NCI-H128 (cell line): Measurements from ENCODE around the gene PLEKHA6.

Source experiments
- DNase-seq: peaks from one replicate; lab custom pipeline; 2025; ENCODE audit not compliant: unreplicated experiment; lab: John Stamatoyannopoulos, UW

Gene PLEKHA6

DNA sequence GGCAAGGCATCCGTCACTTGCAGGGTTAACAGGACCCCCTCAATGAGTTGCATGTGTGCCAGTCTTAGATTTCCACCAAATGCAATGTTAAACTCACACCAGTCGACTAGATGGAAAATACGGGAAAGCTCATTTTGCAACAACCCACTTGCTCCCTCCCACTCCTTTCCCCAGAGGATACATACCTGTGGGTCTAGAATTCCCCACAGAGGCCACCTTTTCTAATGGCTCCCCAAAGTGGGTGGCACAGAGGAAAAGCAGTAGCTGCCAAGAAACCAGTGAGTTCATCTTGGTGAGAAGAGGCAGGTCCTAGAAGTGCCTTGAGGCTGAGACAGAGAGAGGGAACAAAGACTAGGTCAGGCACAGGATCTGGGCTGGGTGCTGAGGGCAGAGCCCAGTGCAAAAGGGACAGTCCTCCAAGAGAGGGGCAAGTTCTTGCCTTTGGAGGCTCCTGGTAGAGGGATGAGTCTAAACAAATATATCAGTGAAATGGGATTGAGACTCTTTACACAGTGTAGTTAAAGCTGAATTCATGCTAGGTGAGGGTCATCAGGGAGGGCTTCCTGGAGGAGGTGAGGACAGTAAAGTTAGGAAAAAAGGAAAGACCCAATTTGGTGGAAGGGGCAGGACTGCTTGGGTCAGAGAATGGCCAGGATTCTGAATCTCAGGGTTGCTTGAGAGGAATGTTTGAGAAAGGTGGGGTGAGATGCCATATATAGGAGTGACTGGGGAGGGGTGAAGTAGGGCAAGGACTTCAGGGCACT is 167.0 kb downstream of the PLEKHA6 start:
- no peak for DNase-seq

DNA sequence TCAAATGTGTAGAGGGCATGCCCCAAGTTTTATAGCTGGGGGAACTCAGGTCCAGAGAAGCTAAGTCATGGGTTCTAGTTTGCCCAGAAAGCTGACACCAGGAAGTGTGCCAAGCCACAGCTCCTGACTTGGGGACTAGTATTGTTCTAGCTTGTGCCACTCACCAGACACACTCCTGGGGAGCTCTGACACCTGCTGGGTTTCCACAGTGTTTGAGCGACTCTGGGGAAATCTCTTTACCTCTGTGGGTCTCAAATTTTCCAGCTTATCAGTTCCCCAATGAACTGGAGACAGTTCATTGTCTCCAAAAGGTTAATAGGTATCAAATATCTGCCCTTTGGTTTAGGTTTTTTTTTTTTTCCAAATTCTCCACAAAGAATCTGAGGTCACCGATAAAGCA is 167.7 kb downstream of the PLEKHA6 start:
- DNase-seq = no peak

DNA sequence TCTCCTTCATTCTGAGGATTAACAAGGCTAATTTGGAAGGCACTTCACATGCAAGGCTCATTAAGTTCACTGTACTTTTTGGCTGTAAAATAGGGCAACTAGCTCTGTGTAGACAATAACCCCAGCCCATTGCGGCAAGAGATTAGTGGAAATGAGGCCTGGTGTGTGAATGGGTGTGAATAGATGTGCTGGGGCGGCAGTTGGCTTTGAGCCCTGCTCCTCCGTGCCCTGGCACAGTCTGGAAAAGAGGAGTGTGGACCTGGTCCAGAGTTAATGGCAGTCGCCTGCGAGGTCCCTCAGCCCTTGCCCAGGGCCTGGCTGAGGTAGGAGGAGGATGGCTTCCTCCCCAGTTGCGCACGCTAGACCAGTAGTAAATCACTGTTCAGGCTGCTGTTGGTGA is 168.3 kb downstream of the PLEKHA6 start:
- no peak for DNase-seq

DNA sequence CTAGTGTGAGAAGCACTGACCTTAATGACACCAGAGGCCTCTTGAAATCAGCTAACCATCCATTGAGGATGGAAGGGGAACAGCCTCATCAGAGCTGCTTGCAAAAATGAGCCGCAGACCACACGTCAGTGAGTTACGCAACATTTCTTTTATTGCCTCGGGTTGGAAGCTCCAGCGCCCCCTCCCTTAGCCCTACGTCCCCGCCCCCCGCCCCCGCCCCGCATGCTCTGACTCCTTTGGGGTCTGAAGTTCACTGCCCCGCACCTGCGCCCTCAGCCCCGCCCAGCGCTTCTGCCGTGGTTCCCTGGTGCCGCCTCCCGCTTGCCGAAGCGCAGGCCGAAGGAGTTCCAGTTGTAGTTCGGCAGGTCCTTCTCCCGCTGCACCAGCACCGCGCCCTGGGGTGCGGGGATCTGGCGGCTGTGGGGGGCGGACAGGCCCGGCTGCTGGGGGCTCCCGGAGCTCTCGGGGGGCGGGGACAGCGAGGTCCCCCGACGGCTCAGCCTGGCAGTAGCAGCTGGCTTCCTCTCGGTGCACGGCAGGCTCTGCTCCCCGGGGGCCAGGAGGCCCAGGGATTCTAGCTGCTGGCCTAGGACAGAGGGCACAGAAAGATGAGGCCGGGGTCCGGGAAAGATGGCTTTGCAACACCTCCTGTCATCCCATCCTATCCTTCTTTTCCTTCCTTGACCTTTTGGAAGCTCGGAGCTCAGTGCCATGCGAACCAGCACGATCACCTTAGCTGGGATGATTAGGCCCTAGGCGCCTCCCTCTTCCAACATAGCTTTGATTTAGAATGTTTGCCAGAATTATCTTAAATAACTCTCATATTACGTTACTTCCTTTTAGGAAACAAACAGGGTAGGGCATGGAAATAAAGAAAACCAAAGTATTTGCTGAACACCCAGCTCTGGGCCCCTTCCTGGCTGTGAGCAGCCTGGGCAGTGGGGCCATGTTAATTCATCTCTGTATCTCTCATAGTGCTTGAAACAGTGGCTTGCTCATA is 169.2 kb downstream of the PLEKHA6 start:
- DNase-seq = no peak

DNA sequence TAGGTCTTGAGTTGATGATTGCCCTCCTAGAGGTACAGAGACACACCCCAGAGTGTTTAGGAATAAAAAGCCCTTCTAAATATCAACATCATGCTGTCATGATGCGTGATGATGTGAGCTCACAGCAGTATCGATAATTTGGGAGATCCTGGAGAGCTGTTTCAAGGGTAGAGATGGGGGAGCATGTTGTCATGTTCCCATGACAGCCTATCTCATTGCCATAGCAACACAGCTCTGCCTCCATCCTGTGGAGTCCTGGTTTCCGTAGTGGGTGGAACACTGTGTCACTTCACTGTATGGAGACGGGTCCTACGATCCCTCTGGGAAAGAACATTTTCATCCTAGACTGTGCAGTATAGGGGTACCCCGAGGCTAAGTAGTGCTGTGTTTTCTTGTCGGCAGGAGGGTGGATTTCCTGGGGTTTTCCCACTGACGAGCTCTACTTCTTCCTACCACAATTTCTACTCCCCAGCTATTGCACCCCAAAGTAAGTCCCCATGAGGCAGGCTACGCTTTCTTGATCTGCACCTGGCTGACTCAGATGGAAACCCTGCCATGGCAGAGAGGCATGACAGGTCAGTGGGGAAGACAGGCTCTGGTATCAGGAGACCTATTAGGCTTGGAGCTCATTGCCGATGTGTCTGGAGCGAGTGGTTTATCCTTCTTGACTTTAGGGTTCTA is 170.6 kb downstream of the PLEKHA6 start:
- DNase-seq = no peak

DNA sequence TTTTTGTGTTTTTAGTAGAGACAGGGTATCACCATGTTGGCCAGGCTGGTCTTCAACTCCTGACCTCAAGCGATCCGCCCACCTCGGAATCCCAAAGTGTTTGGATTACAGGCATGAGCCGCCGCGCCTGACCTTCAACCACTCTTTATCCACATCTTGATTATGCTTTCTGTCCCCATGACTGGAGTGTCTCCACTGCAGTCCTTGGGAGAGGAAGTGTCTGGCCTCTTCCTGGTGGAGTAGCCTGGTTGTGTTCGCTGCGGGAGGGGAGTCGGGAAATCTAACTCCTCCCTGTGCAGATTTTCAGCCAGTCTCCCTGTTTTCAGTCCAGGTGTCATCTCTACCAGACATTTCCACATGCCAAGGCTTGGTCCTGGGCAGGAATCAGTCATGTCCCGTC is 173.1 kb downstream of the PLEKHA6 start:
- no peak for DNase-seq

DNA sequence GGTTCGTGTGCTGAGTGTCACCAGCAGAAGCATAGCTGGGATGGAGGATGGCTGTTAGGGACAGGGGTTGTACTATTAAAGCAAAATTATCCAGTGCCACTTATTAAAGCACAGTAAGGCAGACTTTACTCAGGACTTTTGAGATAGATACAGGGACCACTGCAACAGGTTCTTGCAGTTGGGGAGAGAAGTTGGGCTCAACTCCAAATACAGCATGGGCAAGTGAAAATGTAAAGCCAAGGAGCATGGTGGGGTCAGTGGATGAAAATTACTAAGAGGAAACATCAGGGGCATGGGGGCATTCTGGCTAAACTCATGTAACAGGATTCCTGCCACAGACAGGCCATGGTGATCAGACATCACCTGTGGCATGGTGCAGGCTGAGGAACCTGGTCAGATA is 178.6 kb downstream of the PLEKHA6 start:
- DNase-seq = no peak

DNA sequence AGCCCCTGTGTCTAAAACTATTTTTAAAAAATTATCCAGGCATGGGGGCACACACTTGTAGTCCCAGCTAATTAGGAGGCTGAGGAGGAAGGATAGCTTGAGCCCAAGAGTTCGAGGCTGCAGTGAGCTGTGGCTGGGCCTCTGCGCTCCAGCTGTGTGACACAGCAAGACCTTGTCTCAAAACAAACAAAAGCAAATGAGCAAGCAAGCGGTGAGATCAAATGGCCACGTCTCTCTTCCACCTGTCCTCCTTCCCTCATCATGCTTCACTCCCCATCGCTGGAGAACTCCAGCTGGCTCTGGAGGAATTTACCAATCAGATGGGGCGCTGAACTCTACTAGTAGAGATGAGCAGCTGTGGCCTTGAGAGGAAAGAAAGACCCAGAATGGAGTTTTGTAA is 179.6 kb downstream of the PLEKHA6 start:
- no peak for DNase-seq

DNA sequence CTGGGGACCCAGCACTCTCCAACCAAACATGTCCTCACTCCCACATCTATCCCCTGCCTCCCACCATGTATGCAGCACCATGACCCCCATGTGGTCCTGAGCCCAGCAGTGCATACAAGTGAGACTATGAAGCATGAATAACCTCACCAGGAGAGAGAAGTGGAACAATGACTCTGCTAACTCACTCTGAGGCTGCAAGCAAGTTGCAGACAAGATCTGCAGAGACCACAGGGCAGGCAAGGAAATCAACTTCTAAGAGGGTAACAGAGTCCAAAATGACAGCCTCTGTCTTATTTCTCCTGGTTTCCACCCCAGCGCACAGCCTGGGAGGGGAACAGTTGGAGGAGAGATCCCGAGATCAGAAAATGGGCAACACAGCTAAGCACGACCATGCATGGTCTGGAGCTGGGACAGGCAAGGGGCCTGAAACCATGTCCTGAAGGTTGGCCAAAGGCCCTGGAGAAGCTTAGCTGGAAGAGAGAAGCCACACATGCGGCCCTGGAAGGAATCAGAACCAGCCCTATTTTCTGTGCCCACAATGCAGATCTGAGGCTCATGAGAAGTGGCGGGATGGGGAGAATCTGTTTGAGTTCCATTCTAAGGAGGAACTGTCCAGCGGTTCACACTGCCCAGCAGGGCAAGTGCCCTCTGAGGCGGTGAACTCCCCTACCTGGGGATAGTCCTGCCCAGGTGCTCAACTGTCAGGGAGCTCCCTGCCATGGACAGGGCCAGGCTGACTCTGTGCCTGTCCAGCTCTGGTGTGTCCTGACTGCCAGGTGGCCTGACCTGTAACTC is 181.0 kb downstream of the PLEKHA6 start:
- no peak for DNase-seq

DNA sequence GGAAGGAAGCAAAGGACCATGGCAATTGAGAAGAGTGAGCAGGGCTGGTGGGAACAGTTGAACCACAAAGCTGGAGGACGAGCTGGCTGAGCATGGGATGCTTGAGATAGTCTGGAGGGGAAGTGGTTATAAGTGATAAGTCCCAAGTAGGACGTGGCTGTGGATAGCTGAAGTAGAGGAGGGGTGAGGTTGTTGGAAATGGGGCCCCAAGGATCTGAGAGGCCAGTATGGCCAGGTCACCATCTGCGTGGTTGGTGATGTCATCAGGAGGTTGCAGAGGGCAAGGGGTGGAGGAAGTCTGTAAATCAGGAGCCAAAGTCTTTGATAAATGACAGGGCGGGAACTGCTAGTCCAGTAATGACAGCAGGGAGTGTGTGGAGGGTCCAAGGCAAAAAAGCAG is 182.6 kb downstream of the PLEKHA6 start:
- DNase-seq = no peak

DNA sequence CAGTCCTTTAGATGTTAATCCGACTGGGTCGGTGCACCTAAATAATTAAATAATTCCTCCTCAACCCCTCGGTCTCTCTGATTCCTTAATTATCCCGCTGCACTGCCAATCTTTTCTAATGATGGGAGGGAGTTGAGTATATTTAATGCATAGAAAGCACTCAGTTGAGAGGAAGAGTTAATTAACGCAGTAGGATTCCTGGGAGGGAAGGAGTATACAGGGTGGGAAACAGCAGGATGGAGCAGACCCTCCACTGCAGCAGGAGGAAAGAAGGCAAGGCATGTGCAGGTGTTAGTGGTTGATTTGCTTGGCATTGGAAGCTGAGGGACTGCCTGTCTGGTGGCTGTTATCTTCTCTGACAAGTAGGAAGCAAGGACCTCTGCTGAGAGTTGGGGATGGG is 183.7 kb downstream of the PLEKHA6 start:
- DNase-seq = no peak

DNA sequence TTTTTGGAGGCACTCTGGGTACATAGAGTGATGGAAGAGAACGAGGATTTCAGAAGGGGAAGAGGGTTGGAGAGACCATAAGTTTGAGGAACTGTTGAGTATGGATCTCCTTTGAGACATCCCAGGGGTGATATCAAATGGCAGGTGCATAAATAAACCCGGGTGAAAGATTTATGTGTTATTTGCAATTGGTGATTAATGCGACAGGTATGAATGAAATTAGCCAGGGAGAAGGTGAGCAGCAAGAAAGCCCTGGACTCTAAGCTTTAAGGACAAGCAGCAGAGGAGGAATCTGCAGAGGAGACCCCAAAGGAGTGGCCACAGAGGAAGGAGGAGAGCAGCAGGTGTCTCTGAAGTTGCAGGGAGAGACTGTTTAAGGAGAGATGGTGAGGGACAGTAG is 184.8 kb downstream of the PLEKHA6 start:
- no peak for DNase-seq

DNA sequence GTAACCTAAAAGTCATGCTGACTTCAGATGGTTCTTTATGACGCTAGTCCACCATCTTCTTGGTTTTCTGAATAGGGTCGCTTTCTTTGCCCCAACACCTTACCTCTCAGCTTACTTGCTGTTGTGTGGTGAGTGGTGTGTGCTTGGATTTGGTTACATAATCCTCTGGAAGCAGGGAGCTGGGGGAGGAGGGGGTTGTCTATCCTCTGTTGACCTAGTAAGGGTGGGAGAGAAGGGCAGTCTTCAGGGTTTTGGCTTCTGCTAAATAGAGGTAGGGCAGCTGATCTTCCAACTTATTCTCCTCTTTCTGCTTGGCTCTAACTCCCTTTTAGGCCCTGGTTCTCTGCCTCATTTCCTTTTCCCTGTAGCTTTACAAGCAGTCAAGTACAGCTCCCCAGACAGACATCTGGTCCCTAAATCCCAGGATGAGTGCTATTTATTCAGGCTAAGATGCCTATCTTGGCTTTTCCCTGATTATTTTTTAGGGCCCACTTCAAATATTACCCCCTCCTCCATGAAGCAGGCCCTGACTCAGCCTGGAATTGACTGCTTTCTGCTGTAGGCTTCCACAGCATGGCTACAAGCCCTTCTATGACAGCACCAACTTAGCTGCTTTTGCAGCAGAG is 187.2 kb downstream of the PLEKHA6 start:
- no peak for DNase-seq

DNA sequence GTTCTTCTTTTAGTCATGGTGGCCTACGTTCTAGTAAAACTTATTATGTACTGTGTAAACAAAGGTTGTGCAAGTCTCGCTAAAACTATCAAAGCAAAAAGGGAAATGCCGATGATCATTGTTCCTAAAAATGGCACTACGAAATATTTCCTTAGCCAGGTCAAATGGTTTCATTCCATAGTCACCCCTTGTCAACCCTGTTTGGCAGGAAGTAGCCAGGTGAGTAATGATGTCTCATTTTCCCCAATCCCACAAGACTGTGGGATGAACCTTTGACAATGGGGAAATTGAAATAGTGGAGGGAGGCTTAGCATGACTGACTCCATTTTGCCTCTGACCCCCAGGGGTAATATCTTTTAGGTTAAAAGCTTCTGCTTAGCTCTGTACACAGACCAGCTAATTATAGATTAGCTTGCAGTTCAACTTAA is 188.0 kb downstream of the PLEKHA6 start:
- no peak for DNase-seq

DNA sequence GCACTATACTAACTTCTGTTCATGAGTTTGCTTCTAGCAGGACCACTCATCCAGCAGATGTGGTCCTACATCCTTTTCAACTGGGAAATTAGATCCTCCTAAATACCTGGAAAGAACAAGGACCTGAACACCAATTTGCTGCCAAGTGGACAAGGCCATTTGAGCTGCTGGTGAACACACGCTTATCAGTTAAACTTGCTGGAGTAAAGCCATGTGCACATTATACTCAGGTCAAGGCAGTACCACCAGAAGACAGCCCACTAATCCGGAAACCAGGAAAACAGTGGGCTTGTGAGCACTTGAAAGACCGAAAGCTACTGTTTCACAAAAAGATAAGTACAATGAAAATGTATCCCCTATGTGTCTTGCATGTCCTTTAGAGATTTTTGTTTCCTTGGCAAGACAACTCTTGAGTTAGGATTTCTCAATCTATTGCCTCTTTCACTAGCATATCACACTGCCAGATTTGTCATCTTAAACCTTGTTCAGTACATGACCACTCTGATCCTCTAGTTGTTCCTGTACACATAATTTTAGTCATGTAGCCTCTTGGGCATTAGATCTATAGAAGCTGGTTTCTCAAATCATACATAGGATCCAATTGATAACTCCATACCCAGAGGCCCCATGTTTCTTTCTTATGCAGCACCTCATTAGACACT is 189.1 kb downstream of the PLEKHA6 start:
- no peak for DNase-seq

DNA sequence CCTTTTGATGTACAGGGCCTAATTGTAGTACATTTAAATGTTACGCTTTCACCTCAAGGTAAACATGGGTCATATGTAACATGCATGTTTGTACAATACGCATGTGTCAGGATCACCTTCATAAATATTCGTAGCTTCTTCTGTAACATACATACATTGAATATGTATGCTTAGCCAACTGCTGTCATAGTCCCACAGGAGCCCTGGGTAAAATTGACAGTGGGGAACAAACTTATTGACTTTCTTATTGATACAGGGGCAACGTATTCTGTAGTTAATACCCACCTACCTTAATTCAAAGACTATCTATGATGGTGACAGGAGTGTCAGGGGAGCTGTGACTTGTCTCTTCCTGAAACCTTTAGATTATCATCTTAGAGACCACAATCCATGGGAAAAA is 189.9 kb downstream of the PLEKHA6 start:
- DNase-seq = no peak
